Hematopoietic multipotent progenitor cell (in vitro differentiated cells): ENCODE results near the gene C1QTNF9. TPM values are rescaled to one million over a fixed set of nuclear protein-coding genes. Genes with fewer than 3 reads are reported as not detected.
"Not testable (repeated sequence)": the region's sequence is repeated elsewhere in the genome, so short reads cannot be mapped to it uniquely, and the experiment has no call there.

ENCODE experiments used
- DNase-seq, 3 donors: peaks; one replicate each; pipeline ENCODE4 v3.0.0-alpha.2; 2011 to 2015; ENCODE audit warnings: low read depth in 2 of 3, low spot score in 2 of 3
- total RNA-seq: library from RNA; depleted of rRNA; stranded (reverse); fragments of >200 nt; gene quantifications from one replicate; pipeline ENCODE4 v1.2.3, GENCODE V29; 2012

Gene C1QTNF9
- under 0.01 TPM for total RNA-seq

- DNase-seq = not testable (repeated sequence)
Observed at GRCh38 chr13:24309300-24309699, at the start of gene C1QTNF9. Gene C1QTNF9 (plus strand): TSS chr13:24309580. CDS start chr13:24316004, 6,424 bp downstream.

GRCh38 chr13:24261566-24261965 lies 47.8 kb upstream of the C1QTNF9 start:
- DNase-seq = peak in 1 of 3 donors; percentile 34

GRCh38 chr13:24263632-24264031 lies 45.7 kb upstream of the C1QTNF9 start:
- DNase-seq = no peak

GRCh38 chr13:24264976-24265375 lies 44.4 kb upstream of the C1QTNF9 start:
- DNase-seq = peak in 1 of 3 donors; percentile 70

GRCh38 chr13:24265453-24265852 lies 43.9 kb upstream of the C1QTNF9 start:
- DNase-seq = no peak

- peak in 1 of 3 donors; percentile 58 for DNase-seq
Observed at GRCh38 chr13:24267274-24267673, 42.1 kb upstream of the C1QTNF9 start.

GRCh38 chr13:24267801-24268200 lies 41.6 kb upstream of the C1QTNF9 start:
- no peak for DNase-seq

GRCh38 chr13:24269821-24270220 lies 39.6 kb upstream of the C1QTNF9 start:
- no peak for DNase-seq

- DNase-seq = peak; percentile 69 to 86 (median 82)
Observed at GRCh38 chr13:24270639-24271141, 38.7 kb upstream of the C1QTNF9 start.

- DNase-seq = no peak
Observed at GRCh38 chr13:24271231-24271600, 38.2 kb upstream of the C1QTNF9 start.

- peak in 2 of 3 donors; percentile 77 to 90 for DNase-seq
Observed at GRCh38 chr13:24271601-24272451, 37.6 kb upstream of the C1QTNF9 start.

- no peak for DNase-seq
Observed at GRCh38 chr13:24272452-24273161, 36.8 kb upstream of the C1QTNF9 start.

- DNase-seq = no peak
Observed at GRCh38 chr13:24273926-24274325, 35.5 kb upstream of the C1QTNF9 start.

GRCh38 chr13:24274452-24275021 lies 34.8 kb upstream of the C1QTNF9 start:
- peak in 2 of 3 donors; percentile 83 to 84 for DNase-seq

GRCh38 chr13:24275041-24275440 lies 34.3 kb upstream of the C1QTNF9 start:
- DNase-seq = no peak

GRCh38 chr13:24276306-24276705 lies 33.1 kb upstream of the C1QTNF9 start:
- DNase-seq = peak in 1 of 3 donors; percentile 87

- no peak for DNase-seq
Observed at GRCh38 chr13:24276861-24277260, 32.5 kb upstream of the C1QTNF9 start.

- DNase-seq = no peak
Observed at GRCh38 chr13:24277761-24278160, 31.6 kb upstream of the C1QTNF9 start.

GRCh38 chr13:24279327-24280110 lies 29.9 kb upstream of the C1QTNF9 start:
- DNase-seq = no peak

GRCh38 chr13:24280720-24281119 lies 28.7 kb upstream of the C1QTNF9 start:
- no peak for DNase-seq
